ENCODE data around the gene BMPR1B. TPM values are rescaled to one million over a fixed set of nuclear protein-coding genes. Genes with fewer than 3 reads are reported as not detected.

The BMPR1B gene
- total RNA-seq, 3 donors from 2014 or later = 0.64 to 7.2 (median 2.0) TPM

DNA sequence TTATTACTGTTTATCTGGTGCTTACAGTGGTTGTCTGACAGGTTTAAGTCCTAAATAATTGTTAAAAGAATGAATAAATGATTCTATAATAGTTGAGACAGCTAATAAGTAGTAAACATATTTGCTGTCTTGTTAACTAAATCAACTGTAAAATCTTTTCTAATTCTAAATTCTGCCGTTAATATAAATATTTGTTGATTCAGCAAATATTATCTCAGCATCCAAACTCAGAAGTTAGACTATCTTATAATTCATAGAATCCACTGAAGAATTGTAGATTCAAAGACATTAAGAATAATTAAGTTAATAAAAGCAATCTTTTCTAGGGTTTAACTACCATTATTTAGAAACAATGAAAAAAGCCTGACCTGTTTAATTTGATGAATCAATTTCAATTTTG lies 256.3 kb downstream of the BMPR1B start:
- H3K27ac ChIP-seq = no peak overlapping the region
- DNase-seq (ENCODE audit: low spot score in 2 of 2) = no peak
- H3K36me3 ChIP-seq = no peaks in the 10 kb centered on the region
- H3K4me3 ChIP-seq = no peak overlapping the region
- intact Hi-C loops (cut with DNase I; ENCODE audit: low total_unique reads) = loop anchor here (2.0 kb wide), 1 partner anchor 15 kb away; no protein-coding TSS in a partner anchor
- H3K9me3 ChIP-seq = no peaks in the 10 kb centered on the region
- TF ChIP-seq CTCF (IDR thresholded peaks at IDR 0.05) (no peak), POLR2A (IDR thresholded peaks at IDR 0.05) (no peak), POLR2AphosphoS5 (IDR thresholded peaks at IDR 0.05) (no peak)
- H3K27me3 ChIP-seq = no peaks in the 10 kb centered on the region
- no peaks in the 10 kb centered on the region for H3K4me1 ChIP-seq

DNA sequence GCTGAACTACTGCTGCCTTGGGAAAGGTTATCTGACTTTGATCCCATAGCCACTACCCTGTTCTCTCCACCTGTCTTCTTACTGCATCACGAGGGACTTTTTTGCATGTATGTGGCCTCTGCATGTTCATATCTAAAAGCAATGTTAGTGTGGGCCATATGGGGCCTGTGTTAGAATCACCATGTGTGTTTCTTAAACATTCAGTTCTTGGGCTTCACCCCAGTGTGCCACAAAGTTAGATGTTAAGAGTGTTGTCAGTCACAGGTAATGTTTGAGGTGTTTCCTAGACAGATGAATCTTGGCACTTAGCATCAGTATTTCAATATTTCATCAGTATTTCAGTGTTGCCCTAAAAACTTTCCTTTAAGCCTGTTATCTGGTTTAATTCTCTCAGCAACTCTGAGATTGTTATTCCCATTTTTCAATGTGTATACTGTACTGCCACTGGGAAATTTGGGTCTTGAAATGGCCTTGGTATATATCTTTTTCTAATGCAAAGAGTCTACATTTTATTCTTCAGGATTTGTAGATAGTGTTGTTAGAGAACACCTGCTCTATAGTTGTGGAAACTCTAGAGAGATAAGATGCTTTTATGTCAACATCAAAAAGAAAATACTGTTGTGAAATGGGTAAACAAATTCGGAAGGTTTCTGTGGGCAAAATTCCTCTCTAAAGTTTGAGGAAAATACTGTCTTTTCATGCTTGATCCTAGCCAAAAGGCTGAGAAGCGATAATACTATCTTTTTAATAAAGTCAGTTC lies 259.7 kb downstream of the BMPR1B start:
- no peak overlapping the region for H3K4me3 ChIP-seq
- H3K9me3 ChIP-seq = no peaks in the 10 kb centered on the region
- H3K4me1 ChIP-seq = no peaks in the 10 kb centered on the region
- no peak for DNase-seq (ENCODE audit: low spot score in 2 of 2)
- no peaks in the 10 kb centered on the region for H3K36me3 ChIP-seq
- TF ChIP-seq POLR2A (IDR thresholded peaks at IDR 0.05) (no peak), POLR2AphosphoS5 (IDR thresholded peaks at IDR 0.05) (no peak), CTCF (IDR thresholded peaks at IDR 0.05) (no peak)
- H3K27me3 ChIP-seq = no peaks in the 10 kb centered on the region
- intact Hi-C loops (cut with DNase I; ENCODE audit: low total_unique reads) = no loop called here
- H3K27ac ChIP-seq = no peak overlapping the region

DNA sequence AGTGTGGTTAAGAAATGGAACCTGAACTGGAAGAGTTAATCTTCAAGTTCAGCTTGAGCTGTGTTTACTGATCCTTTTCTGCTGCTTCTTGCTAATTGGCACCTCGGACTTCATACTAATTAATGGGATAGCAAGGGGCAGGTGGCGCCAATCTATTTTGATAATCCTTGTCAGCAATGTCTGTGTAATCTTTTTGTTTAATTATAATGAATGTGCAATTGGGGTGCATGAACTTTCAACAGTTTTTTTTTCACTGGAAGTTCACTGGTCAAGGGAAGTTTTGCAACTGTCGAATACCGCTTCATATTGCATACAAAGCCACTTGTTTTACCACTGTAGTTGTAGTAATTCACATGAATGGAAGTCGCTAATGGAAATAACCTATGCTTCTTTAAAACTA lies 261.0 kb downstream of the BMPR1B start:
- TF ChIP-seq POLR2AphosphoS5 (IDR thresholded peaks at IDR 0.05) (no peak), CTCF (IDR thresholded peaks at IDR 0.05) (no peak), POLR2A (IDR thresholded peaks at IDR 0.05) (no peak)
- H3K4me1 ChIP-seq = no peaks in the 10 kb centered on the region
- no peak for DNase-seq (ENCODE audit: low spot score in 2 of 2)
- no peaks in the 10 kb centered on the region for H3K27me3 ChIP-seq
- no peaks in the 10 kb centered on the region for H3K9me3 ChIP-seq
- intact Hi-C loops (cut with DNase I; ENCODE audit: low total_unique reads) = no loop called here
- H3K36me3 ChIP-seq = no peaks in the 10 kb centered on the region
- H3K4me3 ChIP-seq = no peak overlapping the region
- H3K27ac ChIP-seq = no peak overlapping the region

- H3K4me3 ChIP-seq = no peak overlapping the region
- no peaks in the 10 kb centered on the region for H3K27me3 ChIP-seq
- TF ChIP-seq POLR2A (IDR thresholded peaks at IDR 0.05) (no peak), POLR2AphosphoS5 (IDR thresholded peaks at IDR 0.05) (no peak), CTCF (IDR thresholded peaks at IDR 0.05) (no peak)
- DNase-seq (ENCODE audit: low spot score in 2 of 2) = no peak
- intact Hi-C loops (cut with DNase I; ENCODE audit: low total_unique reads) = no loop called here
- no peak overlapping the region for H3K27ac ChIP-seq
- H3K36me3 ChIP-seq = no peaks in the 10 kb centered on the region
- no peaks in the 10 kb centered on the region for H3K9me3 ChIP-seq
- H3K4me1 ChIP-seq = no peaks in the 10 kb centered on the region
These were observed 262.8 kb downstream of the BMPR1B start for GRCh38 chr4:95020521-95020920.

DNA sequence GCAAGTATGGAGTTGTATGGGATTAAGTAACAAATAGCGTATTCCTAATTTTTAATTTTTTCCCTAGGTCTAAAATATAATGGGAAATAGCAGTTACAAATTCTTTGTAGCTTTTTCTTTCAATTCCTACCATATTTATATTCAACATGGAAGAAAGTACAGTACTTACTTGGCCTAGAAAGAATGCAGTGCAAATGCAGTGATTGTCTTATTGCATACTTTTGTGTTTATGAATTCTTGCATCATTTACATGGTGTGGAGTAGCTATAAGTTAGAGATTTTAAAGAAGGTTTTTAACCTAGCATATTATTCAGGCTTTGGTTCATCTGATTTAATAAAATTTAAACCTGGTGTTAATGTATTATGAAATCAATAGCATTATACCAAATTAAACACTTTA lies 263.3 kb downstream of the BMPR1B start:
- no peak for DNase-seq (ENCODE audit: low spot score in 2 of 2)
- Histone ChIP-seq H3K9me3 (no peaks in the 10 kb centered on the region), H3K4me3 (no peak overlapping the region), H3K36me3 (no peaks in the 10 kb centered on the region), H3K27ac (no peak overlapping the region), H3K4me1 (no peaks in the 10 kb centered on the region), H3K27me3 (no peaks in the 10 kb centered on the region)
- no peak for TF ChIP-seq POLR2AphosphoS5 (IDR thresholded peaks at IDR 0.05)
- TF ChIP-seq CTCF (IDR thresholded peaks at IDR 0.05) = no peak
- no peak for TF ChIP-seq POLR2A (IDR thresholded peaks at IDR 0.05)
- intact Hi-C loops (cut with DNase I; ENCODE audit: low total_unique reads) = no loop called here
